ENCODE data around the gene YPEL5. TPM values are rescaled to one million over a fixed set of nuclear protein-coding genes. Genes with fewer than 3 reads are reported as not detected.

Gene YPEL5
- polyA plus RNA-seq, 1 of the 3 experiments (the other 2 are of a cell fraction) = 60.5 TPM

DNA sequence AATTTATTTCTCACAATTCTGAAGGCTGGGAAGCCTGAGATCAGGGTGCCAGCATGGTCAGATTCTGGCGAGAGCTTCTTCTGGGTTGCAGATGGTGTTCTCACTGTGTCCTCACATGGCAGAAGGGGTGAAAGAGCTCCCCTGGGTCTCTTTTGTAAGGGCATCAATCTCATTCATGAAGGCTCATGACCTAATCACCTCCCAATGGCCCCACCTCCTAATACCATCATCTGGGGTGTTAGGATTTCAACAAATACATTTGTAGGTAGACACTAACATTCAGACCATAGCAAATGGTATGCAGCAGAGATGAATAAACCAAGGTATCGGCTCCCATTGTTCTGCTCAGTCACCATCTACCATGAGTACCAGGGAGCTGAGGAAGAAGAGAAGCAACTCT lies 32.7 kb downstream of the YPEL5 start:
- H3K4me1 ChIP-seq (ENCODE audit: control insufficient read depth in 1 of 2, insufficient read depth in 2 of 2, low read depth in 1 of 2, low read length in 1 of 2) = no peaks in the 10 kb centered on the region
- ChIA-PET POLR2A (interaction anchor here (0.7 kb wide), 1 partner anchor 114 kb away, joined by 4 read pairs; no protein-coding TSS in a partner anchor), CTCF (interaction anchor here (0.9 to 6.6 kb wide), 5 partner anchors 15 to 1054 kb away, joined by 3 to 50 read pairs (median 15); partner anchors contain the start of gene EHD3)
- no peaks in the 10 kb centered on the region for H4K20me1 ChIP-seq (ENCODE audit: insufficient read depth)
- H3K9ac ChIP-seq = no peak overlapping the region
- no peak overlapping the region for H3K27ac ChIP-seq (ENCODE audit: low read depth in 2 of 2, low read length in 1 of 2)
- no peak overlapping the region for H2AFZ ChIP-seq (ENCODE audit: low read depth)
- WGBS (ENCODE audit: low lambda C conversion rate) = 73% methylated on average over 2 of the region's 2 CpGs
- H3K9me3 ChIP-seq = no peaks in the 10 kb centered on the region
- peaks cover 4% of the 10 kb centered on the region; the same call in 1 of the 2 replicates for H3K27me3 ChIP-seq (ENCODE audit: insufficient read depth)
- H3K79me2 ChIP-seq (ENCODE audit: insufficient read depth) = no peaks in the 10 kb centered on the region
- no peaks in the 10 kb centered on the region for H3K36me3 ChIP-seq (replicated peaks in 1 of 2; ENCODE audit: control insufficient read depth in 1 of 2, insufficient read depth in 2 of 2, low read length in 1 of 2)
- no peak overlapping the region for H3K4me3 ChIP-seq (ENCODE audit: low read depth in 2 of 2, low read length in 1 of 2)
- no peak overlapping the region for H3K4me2 ChIP-seq
- TF ChIP-seq JUND (IDR thresholded peaks at IDR 0.05) (no peak), NFIC (IDR thresholded peaks at IDR 0.05; ENCODE audit: borderline replicate concordance) (no peak), TCF12 (IDR thresholded peaks at IDR 0.05) (no peak), RXRA (IDR thresholded peaks at IDR 0.05; ENCODE audit: borderline replicate concordance, low read depth) (no peak), CHD2 (IDR thresholded peaks at IDR 0.05; ENCODE audit: low read length, partially characterized antibody) (no peak), MEF2A (IDR thresholded peaks at IDR 0.05; ENCODE audit: borderline replicate concordance, low read depth) (no peak), TAF1 (IDR thresholded peaks at IDR 0.05; ENCODE audit: borderline replicate concordance, low read depth, low read length) (no peak), ELF1 (IDR thresholded peaks at IDR 0.05) (no peak), NRF1 (IDR thresholded peaks at IDR 0.05; ENCODE audit: low read depth, low read length) (no peak), RFX5 (IDR thresholded peaks at IDR 0.05; ENCODE audit: low read length) (no peak), RCOR1 (IDR thresholded peaks at IDR 0.05; ENCODE audit: low read length) (no peak), USF1 (IDR thresholded peaks at IDR 0.05; ENCODE audit: borderline replicate concordance, low read depth) (no peak), FOSL2 (IDR thresholded peaks at IDR 0.05; ENCODE audit: borderline replicate concordance, low read depth) (no peak)
- TF ChIP-seq, protein P1, sequence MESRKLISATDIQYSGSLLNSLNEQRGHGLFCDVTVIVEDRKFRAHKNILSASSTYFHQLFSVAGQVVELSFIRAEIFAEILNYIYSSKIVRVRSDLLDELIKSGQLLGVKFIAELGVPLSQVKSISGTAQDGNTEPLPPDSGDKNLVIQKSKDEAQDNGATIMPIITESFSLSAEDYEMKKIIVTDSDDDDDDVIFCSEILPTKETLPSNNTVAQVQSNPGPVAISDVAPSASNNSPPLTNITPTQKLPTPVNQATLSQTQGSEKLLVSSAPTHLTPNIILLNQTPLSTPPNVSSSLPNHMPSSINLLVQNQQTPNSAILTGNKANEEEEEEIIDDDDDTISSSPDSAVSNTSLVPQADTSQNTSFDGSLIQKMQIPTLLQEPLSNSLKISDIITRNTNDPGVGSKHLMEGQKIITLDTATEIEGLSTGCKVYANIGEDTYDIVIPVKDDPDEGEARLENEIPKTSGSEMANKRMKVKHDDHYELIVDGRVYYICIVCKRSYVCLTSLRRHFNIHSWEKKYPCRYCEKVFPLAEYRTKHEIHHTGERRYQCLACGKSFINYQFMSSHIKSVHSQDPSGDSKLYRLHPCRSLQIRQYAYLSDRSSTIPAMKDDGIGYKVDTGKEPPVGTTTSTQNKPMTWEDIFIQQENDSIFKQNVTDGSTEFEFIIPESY (IDR thresholded peaks at IDR 0.05; ENCODE audit: borderline replicate concordance, low read depth) = no peak
- TF ChIP-seq, protein P2, sequence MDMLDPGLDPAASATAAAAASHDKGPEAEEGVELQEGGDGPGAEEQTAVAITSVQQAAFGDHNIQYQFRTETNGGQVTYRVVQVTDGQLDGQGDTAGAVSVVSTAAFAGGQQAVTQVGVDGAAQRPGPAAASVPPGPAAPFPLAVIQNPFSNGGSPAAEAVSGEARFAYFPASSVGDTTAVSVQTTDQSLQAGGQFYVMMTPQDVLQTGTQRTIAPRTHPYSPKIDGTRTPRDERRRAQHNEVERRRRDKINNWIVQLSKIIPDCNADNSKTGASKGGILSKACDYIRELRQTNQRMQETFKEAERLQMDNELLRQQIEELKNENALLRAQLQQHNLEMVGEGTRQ (IDR thresholded peaks at IDR 0.05; ENCODE audit: borderline replicate concordance, low read depth, low read length) = no peak
- no peaks in the 10 kb centered on the region for H3F3A ChIP-seq (replicated peaks; ENCODE audit: insufficient read depth)
- H3K9me2 ChIP-seq = no peaks in the 10 kb centered on the region
- DNase-seq = no peak

- Histone ChIP-seq H3K4me2 (no peak overlapping the region), H4K20me1 (ENCODE audit: insufficient read depth) (no peaks in the 10 kb centered on the region), H3K9ac (no peak overlapping the region), H3K4me1 (ENCODE audit: control insufficient read depth in 1 of 2, insufficient read depth in 2 of 2, low read depth in 1 of 2, low read length in 1 of 2) (no peaks in the 10 kb centered on the region), H3K27ac (ENCODE audit: low read depth in 2 of 2, low read length in 1 of 2) (no peak overlapping the region), H2AFZ (ENCODE audit: low read depth) (no peak overlapping the region), H3K4me3 (ENCODE audit: low read depth in 2 of 2, low read length in 1 of 2) (no peak overlapping the region), H3K36me3 (replicated peaks in 1 of 2; ENCODE audit: control insufficient read depth in 1 of 2, insufficient read depth in 2 of 2, low read length in 1 of 2) (no peaks in the 10 kb centered on the region), H3K79me2 (ENCODE audit: insufficient read depth) (no peaks in the 10 kb centered on the region), H3K27me3 (ENCODE audit: insufficient read depth) (peaks cover 8% of the 10 kb centered on the region; the same call in 1 of the 2 replicates), H3K9me2 (no peaks in the 10 kb centered on the region), H3F3A (replicated peaks; ENCODE audit: insufficient read depth) (no peaks in the 10 kb centered on the region), H3K9me3 (no peaks in the 10 kb centered on the region)
- 67% methylated on average over 3 of the region's 3 CpGs for WGBS (ENCODE audit: low lambda C conversion rate)
- CTCF ChIA-PET = interaction anchor here (0.6 to 6.6 kb wide), 7 partner anchors 15 to 1053 kb away, joined by 3 to 50 read pairs (median 10); partner anchors contain the start of gene EHD3
- POLR2A ChIA-PET = no interaction called here
- no peak for DNase-seq
- no peak for TF ChIP-seq GATA2 (CRISPR knock-in tag; IDR thresholded peaks at IDR 0.05)
- TF ChIP-seq YY1 (IDR thresholded peaks at IDR 0.05; ENCODE audit: low read depth) = no peak
- no peak for TF ChIP-seq IRF3 (IDR thresholded peaks at IDR 0.05; ENCODE audit: low read depth, low read length)
- no peak for TF ChIP-seq RXRA (IDR thresholded peaks at IDR 0.05; ENCODE audit: borderline replicate concordance, low read depth)
- TF ChIP-seq FOSL2 (IDR thresholded peaks at IDR 0.05; ENCODE audit: borderline replicate concordance, low read depth) = no peak
- no peak for TF ChIP-seq MEF2A (IDR thresholded peaks at IDR 0.05; ENCODE audit: borderline replicate concordance, low read depth)
Measured at GRCh38 chr2:30180226-30180625, 33.4 kb downstream of the YPEL5 start.

Measured in SK-N-SH (cell line).